GM18861 (cell line): ENCODE results near the gene FGFRL1.
"Not testable (repeated sequence)": the region's sequence is repeated elsewhere in the genome, so short reads cannot be mapped to it uniquely, and the experiment has no call there.

Source experiments
- ATAC-seq: cut with Tn5 transposase; IDR thresholded peaks from one replicate; pipeline ENCODE4 v1.9.1; 2021; ENCODE audit not compliant: unreplicated experiment

Gene FGFRL1

GRCh38 chr4:972651-973424 is 38.6 kb upstream of the FGFRL1 start:
- ATAC-seq = no peak

- no peak for ATAC-seq
Observed at GRCh38 chr4:973431-974397, 37.7 kb upstream of the FGFRL1 start, which contains the start of gene DGKQ. DGKQ (minus strand) TSS chr4:973569; CDS start chr4:973482, 87 bp downstream.

- no peak for ATAC-seq
Observed at GRCh38 chr4:974668-975067, 36.8 kb upstream of the FGFRL1 start.

GRCh38 chr4:976016-976415 is 35.4 kb upstream of the FGFRL1 start:
- ATAC-seq = not testable (repeated sequence)

GRCh38 chr4:978957-979701 is 32.3 kb upstream of the FGFRL1 start:
- no peak for ATAC-seq

- ATAC-seq = no peak
Observed at GRCh38 chr4:982291-982690, 29.1 kb upstream of the FGFRL1 start.

GRCh38 chr4:982814-983213 is 28.6 kb upstream of the FGFRL1 start:
- no peak for ATAC-seq

GRCh38 chr4:984336-985054 is 26.9 kb upstream of the FGFRL1 start:
- no peak for ATAC-seq

- no peak for ATAC-seq
Observed at GRCh38 chr4:985123-985830, 26.1 kb upstream of the FGFRL1 start.

GRCh38 chr4:986428-986878 is 25.0 kb upstream of the FGFRL1 start:
- peak; percentile 12 for ATAC-seq

GRCh38 chr4:986879-987623 is 24.4 kb upstream of the FGFRL1 start, which contains the start of gene IDUA:
IDUA (plus strand) TSS chr4:987044; CDS start chr4:987085, 41 bp downstream.
- peak; percentile 61 for ATAC-seq

- ATAC-seq = no peak
Observed at GRCh38 chr4:987624-988513, 23.6 kb upstream of the FGFRL1 start.

GRCh38 chr4:988726-989721 is 22.4 kb upstream of the FGFRL1 start:
- no peak for ATAC-seq

- no peak for ATAC-seq
Observed at GRCh38 chr4:989722-990471, 21.5 kb upstream of the FGFRL1 start.

GRCh38 chr4:990746-991367 is 20.6 kb upstream of the FGFRL1 start:
- ATAC-seq = no peak
